GDM1 (cell line): Measurements from ENCODE around the gene TMUB2.
A peak's percentile ranks its signal among the peaks of the same experiment; 100 is the strongest.

Experiments
- DNase-seq: peaks from one replicate; lab custom pipeline; 2025; lab: John Stamatoyannopoulos, UW

TMUB2 gene

DNA sequence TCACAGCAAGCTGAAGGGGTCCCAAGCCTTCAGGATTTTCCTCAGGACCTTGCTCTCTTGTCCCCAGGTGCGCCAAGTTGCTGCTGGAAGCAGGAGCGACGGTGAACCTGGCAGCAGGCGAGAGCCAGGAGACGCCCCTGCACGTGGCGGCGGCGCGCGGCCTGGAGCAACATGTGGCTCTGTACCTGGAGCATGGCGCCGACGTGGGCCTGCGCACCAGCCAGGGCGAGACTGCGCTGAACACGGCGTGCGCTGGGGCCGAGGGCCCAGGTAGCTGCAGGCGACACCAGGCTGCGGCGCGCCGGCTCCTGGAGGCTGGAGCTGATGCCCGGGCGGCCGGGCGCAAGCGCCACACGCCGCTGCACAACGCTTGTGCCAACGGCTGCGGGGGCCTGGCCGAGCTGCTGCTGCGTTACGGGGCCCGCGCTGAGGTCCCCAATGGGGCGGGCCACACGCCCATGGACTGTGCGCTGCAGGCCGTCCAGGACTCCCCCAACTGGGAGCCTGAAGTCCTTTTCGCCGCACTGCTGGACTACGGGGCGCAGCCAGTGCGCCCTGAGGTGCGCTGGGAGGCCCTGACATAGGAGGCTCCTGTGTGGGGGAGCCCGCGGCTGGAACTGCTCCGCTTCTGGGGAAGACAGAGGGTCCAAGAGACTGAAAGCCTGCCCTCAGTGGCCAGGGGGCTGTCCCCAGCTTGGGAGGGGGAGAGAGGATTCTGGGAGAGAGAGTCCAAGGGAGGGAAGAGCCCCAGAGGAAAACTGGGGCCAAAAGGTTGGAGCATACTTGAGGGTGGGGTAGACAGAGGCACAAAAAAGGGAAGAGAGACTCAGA lies 9.9 kb upstream of the TMUB2 start:
- no peak for DNase-seq

DNA sequence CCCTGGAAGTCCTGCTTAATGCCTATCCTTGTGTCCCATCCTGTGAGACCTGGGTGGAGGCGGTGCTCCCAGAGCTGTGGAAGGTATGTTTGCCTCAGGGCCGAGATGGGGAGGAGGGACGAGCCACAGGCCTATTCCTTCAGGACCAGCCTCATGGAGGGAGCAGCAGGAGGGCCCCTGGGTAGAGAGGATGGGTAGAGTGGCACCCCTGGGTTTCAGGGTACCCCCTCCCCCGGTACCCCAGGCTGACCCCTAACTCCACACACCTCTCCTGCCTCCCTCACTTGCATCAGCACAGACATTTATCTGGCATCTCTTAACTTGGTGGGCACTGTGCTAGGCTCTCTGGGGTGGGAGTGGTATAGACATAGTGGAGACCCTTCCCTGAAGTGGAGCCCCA lies 9.1 kb upstream of the TMUB2 start:
- no peak for DNase-seq

DNA sequence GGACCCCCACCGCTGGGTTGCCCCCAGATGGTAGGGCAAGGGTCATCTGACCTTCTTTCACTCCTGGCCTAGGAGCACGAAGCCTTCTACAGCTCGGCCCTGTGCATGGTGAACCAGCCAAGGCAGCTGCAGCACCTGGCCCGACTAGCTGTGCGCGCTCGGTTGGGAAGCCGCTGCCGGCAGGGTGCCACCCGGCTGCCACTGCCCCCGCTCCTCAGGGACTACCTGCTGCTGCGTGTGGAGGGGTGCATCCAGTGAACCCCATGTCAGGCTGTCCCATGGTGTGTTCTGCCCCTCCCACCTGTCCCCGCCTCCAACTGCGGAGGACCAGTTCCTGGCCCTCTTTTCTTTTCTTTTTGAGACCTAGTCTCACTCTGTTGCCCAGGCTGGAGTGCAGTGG lies 8.6 kb upstream of the TMUB2 start:
- no peak for DNase-seq

DNA sequence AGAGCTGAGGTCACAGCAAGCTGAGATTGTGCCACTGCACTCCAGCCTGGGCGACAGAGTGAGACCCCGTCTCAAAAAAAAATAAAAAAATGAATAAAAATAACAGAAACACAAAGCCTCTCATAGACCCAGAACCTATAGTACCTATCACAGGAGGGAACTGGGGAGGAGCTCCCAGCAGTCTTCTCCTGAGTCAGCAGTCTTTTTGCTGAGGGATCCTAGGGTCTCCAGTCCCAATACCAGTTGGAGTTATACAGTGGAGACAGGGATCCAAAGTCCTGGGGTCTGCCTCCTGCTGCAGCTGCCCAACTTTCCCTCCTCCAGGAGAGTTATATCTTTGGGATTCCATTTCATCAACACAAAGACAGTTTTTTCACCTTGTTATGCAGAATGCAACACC lies 3.7 kb upstream of the TMUB2 start:
- no peak for DNase-seq

DNA sequence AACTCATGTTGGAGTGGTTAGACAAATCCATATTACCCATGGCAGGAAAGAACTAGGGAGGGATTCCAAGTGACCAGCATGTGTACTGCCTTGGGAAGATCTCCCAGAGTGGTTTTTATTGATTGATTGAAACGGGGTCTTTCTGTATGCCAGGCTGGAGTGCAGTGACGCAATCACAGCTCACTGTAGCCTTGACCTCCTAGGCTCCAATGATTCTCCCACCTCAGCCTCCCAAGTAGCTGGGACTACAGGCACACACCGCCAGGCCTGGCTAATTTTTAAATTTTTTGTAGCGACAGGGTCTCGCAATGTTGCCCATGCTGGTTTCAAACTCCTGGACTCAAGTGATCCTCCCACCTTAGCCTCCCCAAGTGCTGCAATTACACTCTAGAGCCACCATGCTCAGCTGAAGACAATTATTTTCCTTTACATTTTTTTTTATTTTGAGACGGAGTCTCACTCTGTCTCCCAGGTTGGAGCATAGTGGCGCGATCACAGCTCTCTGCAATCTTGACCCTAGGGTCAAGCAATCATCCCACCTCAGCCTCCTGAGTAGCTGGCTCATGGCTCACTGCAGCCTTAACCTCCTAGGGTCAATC lies 2.5 kb upstream of the TMUB2 start:
- DNase-seq, result no peak

DNA sequence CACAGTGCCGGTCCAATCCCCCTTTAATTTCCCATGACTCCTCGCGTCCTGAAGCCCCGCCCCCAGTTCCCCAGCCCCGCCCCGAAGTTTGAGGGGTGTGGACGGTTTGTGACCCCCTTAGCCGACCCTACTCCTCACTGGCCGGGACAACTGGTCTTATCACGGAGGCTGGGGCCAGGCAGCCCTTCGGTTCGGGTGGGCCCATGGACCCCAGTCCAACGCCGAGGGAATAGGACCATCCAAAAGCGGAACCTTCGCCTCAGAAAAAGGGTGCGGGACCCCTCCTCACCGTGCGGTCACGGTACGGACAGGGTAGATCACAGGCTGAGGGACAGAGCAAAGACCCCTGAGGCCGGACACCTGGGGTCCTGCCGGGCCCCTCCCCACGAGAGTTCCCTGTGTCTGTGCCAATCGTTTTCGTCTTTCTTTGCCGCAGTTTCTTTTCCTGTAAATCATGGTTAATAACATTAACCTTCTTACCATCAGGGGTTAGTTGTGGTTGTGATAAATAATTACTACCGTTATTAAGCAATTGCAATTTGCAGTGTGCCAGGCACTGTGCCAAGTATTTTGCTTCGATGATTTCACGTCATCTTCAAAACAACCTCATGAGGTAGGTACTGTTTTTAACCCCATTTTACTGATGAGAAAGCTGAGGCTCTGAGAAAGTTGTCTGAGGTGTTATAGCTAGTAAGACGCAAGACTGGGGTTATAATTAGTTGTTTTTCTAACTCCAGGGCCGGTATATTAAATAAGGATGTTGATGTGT lies 543 bp downstream of the TMUB2 start:
- DNase-seq, result no peak

DNA sequence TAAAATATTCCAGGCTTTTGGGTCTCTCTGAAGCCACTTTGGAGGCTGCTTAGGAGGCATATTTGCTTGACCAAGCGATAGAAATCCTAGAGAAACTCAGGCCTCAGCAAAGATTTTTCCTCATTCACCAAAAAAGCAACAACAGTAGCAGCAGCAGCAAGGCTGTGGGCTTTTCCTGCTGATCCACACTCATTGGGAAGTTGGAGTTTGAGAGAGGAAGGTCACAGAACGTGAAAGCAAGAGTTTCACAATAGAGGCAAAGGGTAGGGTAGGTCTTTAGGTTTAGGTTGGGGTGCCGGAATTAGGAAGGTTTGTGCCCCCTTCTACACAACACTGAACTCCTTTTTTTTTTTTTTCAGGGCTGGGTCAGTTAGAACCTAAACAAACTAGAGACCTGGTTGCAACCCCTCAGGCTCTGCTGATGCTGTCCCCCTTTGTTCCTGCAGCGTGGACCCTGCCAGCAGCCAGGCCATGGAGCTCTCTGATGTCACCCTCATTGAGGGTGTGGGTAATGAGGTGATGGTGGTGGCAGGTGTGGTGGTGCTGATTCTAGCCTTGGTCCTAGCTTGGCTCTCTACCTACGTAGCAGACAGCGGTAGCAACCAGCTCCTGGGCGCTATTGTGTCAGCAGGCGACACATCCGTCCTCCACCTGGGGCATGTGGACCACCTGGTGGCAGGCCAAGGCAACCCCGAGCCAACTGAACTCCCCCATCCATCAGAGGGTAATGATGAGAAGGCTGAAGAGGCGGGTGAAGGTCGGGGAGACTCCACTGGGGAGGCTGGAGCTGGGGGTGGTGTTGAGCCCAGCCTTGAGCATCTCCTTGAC lies 2.0 kb downstream of the TMUB2 start:
- no peak for DNase-seq

DNA sequence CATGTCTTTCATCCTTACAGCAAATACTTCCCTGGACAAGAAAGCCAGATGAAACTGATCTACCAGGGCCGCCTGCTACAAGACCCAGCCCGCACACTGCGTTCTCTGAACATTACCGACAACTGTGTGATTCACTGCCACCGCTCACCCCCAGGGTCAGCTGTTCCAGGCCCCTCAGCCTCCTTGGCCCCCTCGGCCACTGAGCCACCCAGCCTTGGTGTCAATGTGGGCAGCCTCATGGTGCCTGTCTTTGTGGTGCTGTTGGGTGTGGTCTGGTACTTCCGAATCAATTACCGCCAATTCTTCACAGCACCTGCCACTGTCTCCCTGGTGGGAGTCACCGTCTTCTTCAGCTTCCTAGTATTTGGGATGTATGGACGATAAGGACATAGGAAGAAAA lies 3.7 kb downstream of the TMUB2 start:
- no peak for DNase-seq

DNA sequence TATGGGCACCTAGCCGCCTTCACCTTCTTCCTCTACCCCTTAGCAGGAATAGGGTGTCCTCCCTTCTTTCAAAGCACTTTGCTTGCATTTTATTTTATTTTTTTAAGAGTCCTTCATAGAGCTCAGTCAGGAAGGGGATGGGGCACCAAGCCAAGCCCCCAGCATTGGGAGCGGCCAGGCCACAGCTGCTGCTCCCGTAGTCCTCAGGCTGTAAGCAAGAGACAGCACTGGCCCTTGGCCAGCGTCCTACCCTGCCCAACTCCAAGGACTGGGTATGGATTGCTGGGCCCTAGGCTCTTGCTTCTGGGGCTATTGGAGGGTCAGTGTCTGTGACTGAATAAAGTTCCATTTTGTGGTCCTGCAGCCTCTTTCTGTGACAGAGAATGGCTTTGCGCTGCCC lies 4.6 kb downstream of the TMUB2 start:
- DNase-seq, result no peak

DNA sequence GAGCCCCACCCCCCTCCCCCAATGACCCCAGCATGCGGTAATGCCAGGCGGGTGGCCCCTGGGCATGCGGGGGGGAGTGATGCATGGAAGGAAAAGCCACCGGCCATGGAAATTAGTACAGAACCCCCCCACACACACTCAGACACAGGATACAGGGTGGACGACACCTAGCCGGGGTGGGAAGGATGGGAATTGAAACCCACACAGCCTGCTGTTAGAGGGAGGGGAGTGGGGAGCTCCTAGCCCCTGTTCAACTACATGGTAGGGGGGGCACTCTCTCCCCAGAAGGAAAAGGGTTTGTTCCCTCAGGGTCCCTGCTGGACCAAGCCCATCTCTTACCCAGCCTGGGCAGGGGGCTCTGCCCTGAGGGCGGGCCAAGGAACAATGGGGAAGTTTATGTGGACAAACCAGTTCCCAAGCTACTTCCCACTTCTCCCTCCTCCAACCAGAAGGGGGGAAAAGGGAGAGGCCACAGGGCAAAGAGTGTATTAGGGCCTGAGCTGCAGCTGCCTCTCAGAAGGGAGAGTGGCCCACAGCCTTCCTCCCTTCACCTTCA lies 5.2 kb downstream of the TMUB2 start:
- no peak for DNase-seq

DNA sequence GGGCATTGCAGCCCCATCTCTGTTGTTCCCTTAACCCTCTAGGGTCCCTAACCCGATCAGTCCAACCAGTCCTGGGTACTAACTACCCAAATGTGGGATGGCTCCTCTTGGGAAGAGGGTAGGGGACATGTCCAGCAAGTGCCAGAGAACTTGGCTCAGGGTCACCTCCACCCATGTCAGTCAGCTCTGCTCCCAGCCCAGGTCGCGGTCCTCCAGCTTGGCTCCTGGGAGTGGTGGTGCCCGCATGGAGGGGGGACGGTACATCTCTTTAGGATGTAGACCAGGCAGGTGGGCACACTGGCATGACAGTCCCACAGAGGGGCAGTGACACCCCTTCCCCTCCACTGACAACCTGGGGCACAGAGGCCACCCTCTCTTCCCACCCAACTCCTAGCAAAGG lies 6.0 kb downstream of the TMUB2 start:
- no peak for DNase-seq

DNA sequence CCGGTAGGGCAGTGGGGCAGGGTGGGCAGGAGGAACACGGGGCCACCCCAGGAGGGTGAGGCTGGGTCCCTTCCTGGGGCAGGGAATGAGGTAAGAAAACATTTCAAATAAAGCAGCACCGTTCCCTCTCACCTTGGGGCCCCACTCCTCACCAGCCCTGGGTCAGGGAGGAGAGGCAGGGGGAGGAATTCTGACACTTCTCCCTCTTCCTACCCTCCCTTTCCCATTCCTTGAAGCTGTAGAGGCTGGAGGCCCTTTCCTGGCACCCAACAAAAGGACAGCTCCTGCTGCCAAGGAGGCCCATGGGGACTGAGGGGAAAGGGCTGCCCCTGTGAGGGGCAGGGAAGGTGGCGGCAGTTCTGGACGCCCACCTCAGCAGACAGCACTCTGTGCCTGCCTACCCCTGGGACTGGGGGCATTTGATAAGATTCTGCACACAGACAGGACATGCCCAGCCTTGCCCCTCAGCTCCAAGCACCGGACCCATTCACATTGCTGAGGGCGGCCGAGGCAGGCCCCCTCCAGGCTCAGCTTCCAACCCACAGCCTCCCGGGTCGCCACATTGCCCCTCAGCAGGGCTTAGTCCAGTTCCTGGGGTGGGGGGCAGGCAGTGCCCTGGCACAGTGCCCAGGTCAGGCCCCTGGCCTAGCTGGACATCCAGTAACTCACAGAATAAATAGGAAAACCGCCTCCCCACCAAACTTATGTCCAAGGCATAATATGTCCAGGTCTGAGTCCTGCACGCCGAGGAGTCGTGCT lies 6.7 kb downstream of the TMUB2 start:
- no peak for DNase-seq

DNA sequence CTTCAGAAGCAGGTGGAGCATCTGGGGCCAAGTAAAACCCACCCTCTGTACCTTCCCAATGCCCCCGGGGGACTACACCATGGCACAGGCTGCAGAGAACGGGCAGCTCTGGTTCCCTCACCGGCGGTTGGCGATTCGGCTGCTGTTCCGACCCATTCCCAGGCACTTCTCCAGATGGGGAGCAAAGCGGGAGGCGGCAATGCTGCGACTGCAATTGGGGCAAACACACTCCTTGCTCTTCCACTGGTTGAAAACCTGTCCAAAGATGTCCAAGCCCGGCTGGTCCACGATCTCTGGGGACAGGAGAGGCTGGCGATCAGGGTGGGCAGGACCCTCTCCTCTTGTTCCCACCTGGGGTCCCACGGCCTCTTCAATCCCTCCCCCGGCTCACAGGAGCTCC lies 10.3 kb downstream of the TMUB2 start:
- no peak for DNase-seq

DNA sequence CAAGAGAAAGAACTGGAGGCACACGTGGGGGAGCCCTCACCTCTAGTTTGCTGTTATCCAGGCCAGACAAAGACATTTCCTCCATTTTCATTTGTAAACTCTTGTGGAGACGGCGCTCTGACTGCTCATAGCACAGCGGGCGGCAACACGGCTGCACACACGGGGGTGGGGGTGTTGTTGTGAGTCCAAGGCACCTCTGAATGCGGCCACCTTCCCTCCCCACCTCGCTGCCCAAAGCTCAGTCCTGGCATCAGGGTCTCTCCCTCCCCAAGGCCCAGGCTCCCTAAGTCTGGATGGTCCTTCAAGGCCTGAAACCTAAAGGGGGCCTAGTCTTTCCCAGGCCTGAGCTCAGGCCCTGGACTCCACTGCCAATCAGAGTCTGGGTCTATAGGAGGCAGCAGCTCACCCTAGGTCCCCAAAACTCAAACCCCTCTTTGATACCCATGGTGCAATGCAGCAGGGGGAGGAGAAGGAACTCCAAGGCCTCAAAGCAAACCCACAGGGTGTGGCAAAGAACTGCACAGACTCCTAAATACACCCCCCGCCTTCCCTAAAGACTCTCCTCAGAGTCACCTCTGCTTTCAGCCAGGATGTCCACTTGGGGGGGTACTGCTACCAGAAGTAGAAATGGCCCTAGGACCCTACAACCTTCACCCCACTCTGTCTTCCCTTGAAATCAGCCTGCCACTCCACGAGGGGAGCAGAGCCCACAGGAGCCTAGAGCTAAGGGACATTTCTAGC lies 11.4 kb downstream of the TMUB2 start:
- peak; percentile 54 for DNase-seq

DNA sequence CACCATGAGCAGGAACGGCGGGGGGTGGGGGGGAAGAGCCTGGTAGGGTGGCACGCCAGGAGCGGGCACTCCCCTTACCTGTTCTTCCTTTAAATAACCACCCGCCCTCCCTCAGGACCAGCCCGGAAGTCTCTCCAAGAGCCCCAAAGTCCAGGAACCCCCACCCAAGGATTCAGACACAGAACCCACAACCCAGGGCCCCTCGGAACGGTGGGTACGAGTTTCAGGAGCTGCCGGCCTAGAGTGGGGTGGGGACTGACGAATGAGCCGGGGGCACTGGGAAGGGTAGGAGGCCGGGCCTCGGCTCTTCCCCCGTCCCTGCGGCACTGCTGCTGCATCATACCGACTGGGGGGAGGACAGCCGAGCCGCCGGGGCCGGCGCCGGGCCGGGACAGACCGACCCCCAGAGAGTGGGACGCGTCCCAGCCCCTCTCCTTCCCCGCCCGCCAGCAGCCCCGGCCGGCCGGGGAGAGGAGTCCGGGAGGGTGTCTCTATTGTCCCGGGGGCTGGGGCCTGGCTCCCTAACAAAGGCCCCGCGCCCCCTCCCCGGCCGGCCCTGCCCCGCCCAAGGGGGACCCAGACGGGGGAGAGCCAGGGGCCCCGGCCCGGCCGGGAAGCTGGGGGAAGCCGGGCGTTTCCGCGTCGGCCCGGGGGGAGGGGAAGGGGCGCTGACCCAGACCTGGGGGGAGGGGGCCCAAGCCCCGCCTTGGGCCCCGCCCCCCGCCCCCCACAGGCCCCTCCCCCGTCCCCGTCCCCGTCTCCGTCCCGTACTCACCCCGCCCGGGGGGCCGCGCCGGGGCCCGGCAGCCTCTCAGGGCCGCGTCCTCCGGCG lies 12.2 kb downstream of the TMUB2 start:
- peak; percentile 40 for DNase-seq

DNA sequence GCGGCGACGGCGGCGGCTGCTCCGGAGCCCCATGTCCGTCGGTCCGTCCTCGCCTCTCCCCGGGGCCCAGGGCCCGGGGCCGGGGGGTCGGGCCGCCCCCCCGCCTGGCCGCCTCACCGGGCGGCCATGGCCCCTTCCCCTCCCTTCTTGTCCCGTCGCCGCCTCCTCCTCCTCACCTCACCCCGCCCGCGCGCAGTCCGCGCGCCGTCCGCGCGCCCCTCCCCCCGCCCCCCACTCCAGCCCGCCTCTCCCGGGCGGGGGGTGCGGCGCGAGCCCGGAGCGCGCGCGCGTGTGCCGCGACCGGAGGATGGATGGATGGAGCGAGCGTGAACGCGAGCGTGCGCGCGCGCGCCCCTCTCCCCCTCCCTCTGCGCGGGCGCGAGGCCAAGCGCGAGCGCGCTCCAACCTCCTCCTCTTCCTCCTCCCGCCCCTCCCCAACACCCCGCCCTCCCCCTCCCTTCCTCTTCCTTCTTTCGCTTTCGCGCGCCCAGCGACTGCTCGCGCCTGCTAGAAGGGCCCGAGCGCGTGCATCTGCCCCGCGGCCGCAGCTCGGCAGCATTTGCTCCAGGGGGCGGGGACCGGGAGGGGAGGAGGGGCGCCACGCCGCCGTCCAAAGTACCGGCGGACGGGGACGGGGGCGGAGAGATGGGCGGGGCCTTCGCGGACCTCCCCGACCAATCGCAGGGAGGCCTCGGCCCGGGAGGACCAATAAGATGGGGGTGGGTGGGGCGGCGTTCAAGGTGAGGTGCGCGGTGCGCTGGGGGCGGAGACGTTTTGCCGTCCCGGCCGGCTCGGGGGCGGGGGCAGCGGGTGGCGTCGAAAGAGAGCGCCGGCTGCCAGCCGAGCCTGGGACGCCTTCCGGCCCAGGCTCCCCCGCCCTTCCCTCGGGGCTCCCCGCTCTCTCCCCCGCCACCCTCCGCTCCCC lies 13.0 kb downstream of the TMUB2 start, which contains the start of gene ATXN7L3:
Gene ATXN7L3 (minus strand): TSS at position 332 of the 925 bp plus-strand sequence. CDS start 1,814 bp downstream, outside the sequence.
- DNase-seq, result peak; percentile 99

DNA sequence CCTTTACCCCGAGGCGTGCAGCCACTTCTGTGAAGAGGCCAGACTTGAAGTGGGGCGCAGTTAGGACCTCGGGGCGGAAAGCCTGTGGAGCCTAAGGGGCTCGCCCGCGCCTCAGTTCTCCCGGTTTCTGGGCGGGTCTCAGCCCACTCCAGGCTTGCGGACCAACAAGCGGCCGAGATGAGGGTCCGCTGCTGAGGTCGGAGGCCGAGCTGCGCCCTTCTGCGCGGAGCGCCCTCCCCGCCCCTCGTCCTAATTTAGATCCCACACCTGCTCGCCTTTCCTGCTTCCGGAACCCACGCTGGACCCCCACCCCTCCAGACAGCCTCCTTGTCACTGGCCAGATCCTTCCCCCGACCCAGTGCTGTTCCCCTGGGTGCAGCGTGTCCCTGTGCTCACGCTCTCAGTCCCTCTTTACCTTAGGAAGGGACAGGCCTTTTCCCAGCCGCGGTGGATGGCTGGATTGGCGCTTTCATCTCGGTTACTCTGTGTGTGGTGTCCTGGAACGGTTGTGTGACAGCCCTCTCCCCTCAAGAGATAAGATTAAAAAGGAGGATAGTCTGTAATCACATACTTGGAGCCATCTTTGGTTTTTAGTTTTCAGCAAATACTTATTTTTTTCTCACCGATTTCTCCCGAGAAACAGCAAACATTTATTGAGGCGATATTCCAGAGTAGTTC lies 13.8 kb downstream of the TMUB2 start:
- DNase-seq, result no peak

DNA sequence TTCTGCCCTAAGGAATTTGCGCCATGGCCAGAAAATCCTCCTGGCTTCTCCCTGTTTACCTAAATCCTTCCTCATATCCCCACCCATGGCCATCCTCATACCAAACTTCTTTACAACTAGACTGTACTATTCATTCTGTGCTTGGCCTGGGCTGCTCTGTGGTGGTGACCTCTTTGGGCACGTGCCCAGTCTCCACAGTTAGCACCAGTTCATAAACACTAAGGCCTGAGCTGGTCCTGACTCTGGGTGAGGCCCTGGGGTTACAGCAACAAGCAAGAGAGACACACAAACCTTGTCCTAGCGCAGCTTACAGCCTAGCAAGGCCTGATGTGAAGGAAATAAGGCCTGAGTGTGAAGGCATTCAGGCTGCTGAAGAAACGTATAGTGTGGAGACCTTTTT lies 16.0 kb downstream of the TMUB2 start:
- DNase-seq, result no peak
